ENCODE data around the gene MRLN.
"Not testable (repeated sequence)": the region's sequence is repeated elsewhere in the genome, so short reads cannot be mapped to it uniquely, and the experiment has no call there.

Gene MRLN

GRCh38 chr10:59753267-59753666 lies at the start of gene MRLN:
TSS of gene MRLN (minus strand) at chr10:59753455.
- DNase-seq = no peak

GRCh38 chr10:59801171-59801570 lies 47.9 kb upstream of the MRLN start:
- DNase-seq = no peak

- no peak for DNase-seq
Measured at GRCh38 chr10:59799421-59799820, 46.2 kb upstream of the MRLN start.

GRCh38 chr10:59793919-59794318 lies 40.7 kb upstream of the MRLN start:
- no peak for DNase-seq

GRCh38 chr10:59792812-59793211 lies 39.6 kb upstream of the MRLN start:
- no peak for DNase-seq

GRCh38 chr10:59791601-59792000 lies 38.3 kb upstream of the MRLN start:
- no peak for DNase-seq

- DNase-seq = not testable (repeated sequence)
Measured at GRCh38 chr10:59790080-59790479, 36.8 kb upstream of the MRLN start.

- DNase-seq = not testable (repeated sequence)
Measured at GRCh38 chr10:59788914-59789313, 35.7 kb upstream of the MRLN start.

GRCh38 chr10:59787032-59787431 lies 33.8 kb upstream of the MRLN start:
- DNase-seq = not testable (repeated sequence)

- not testable (repeated sequence) for DNase-seq
Measured at GRCh38 chr10:59785476-59785875, 32.2 kb upstream of the MRLN start.

GRCh38 chr10:59781511-59781910 lies 28.3 kb upstream of the MRLN start:
- no peak for DNase-seq

GRCh38 chr10:59779756-59780533 lies 26.7 kb upstream of the MRLN start:
- DNase-seq = no peak

GRCh38 chr10:59774451-59774850 lies 21.2 kb upstream of the MRLN start:
- no peak for DNase-seq

- no peak for DNase-seq
Measured at GRCh38 chr10:59773088-59773487, 19.8 kb upstream of the MRLN start.

- DNase-seq = no peak
Measured at GRCh38 chr10:59771162-59771807, 18.0 kb upstream of the MRLN start.

- DNase-seq = no peak
Measured at GRCh38 chr10:59770689-59771088, 17.4 kb upstream of the MRLN start.

GRCh38 chr10:59762505-59762904 lies 9.2 kb upstream of the MRLN start:
- no peak for DNase-seq

- no peak for DNase-seq
Measured at GRCh38 chr10:59757966-59758365, 4.7 kb upstream of the MRLN start.

- DNase-seq = no peak
Measured at GRCh38 chr10:59754951-59755350, 1.7 kb upstream of the MRLN start.

GRCh38 chr10:59752278-59752940 lies 846 bp downstream of the MRLN start:
- DNase-seq = no peak

GRCh38 chr10:59750155-59750945 lies 2.9 kb downstream of the MRLN start:
- no peak for DNase-seq

- DNase-seq = no peak
Measured at GRCh38 chr10:59748834-59749233, 4.4 kb downstream of the MRLN start.

GRCh38 chr10:59745163-59745650 lies 8.0 kb downstream of the MRLN start:
- DNase-seq = no peak

All from activated CD4-positive, CD25-positive, alpha-beta regulatory T cell (primary cell).